PC-3 (cell line): ENCODE results near the gene CTXN2. TPM values are rescaled to one million over a fixed set of nuclear protein-coding genes. Genes with fewer than 3 reads are reported as not detected.

Experiments used
- ATAC-seq: fragments of 200-7000 bp; cut with Tn5 transposase; 2 replicates; pipeline ENCODE4 v1.9.1; 2020; ENCODE audit warnings: mild to moderate bottlenecking, moderate library complexity
- BruUV-seq: library from RNA; stranded (reverse); fragments of 400-500 nt; replicated peaks from 2 replicates; lab custom pipeline; 2021; lab: Mats Ljungman, UMichigan
- CTCF ChIA-PET: fragments of 300-600 bp; sonication (Branson Sonifier 250); formaldehyde crosslinking; loops from one replicate; lab custom pipeline; 2022; ENCODE audit warnings: antibody characterized with exemption; lab: Charles Lee
- POLR2A ChIA-PET: fragments of 300-600 bp; sonication (Branson Sonifier 250); formaldehyde crosslinking; loops from one replicate; lab custom pipeline; 2022; ENCODE audit warnings: antibody characterized with exemption; ENCODE audit not compliant: unreplicated experiment; lab: Charles Lee
- DNase-seq: peaks from one replicate; pipeline ENCODE4 v3.0.0-alpha.2; 2015
- H2AFZ ChIP-seq: fragments of 300-600 bp; sonication (generic); 2 replicates; pipeline ENCODE4 v1.6.0; 2016; ENCODE audit warnings: antibody characterized with exemption, low read length
- H3F3A ChIP-seq: fragments of 300-600 bp; sonication (generic); one replicate; pipeline ENCODE4 v1.6.0; 2017; ENCODE audit warnings: antibody characterized with exemption, low read length, control low read depth, mild to moderate bottlenecking; ENCODE audit not compliant: unreplicated experiment
- H3K27ac ChIP-seq: fragments of 300-600 bp; sonication (generic); 2 replicates; pipeline ENCODE4 v1.5.1; 2016; ENCODE audit warnings: mild to moderate bottlenecking, low read length
- H3K27me3 ChIP-seq: fragments of 300-600 bp; sonication (generic); 2 replicates; pipeline ENCODE4 v1.6.1; 2016; ENCODE audit warnings: low read length, mixed read lengths
- H3K36me3 ChIP-seq: fragments of 300-600 bp; sonication (generic); 2 replicates; pipeline ENCODE4 v1.6.1; 2016; ENCODE audit warnings: low read depth, mixed run types, low read length, mixed read lengths
- H3K4me1 ChIP-seq: fragments of 300-600 bp; sonication (generic); 2 replicates; pipeline ENCODE4 v1.5.1; 2016; ENCODE audit warnings: low read length; ENCODE audit not compliant: insufficient read depth
- H3K4me2 ChIP-seq: fragments of 300-600 bp; sonication (generic); 2 replicates; pipeline ENCODE4 v1.6.0; 2016; ENCODE audit warnings: low read length
- H3K4me3 ChIP-seq: fragments of 300-600 bp; sonication (generic); 2 replicates; pipeline ENCODE4 v1.5.1; 2016; ENCODE audit warnings: mild to moderate bottlenecking, low read length, mixed read lengths
- H3K79me2 ChIP-seq: fragments of 300-600 bp; sonication (generic); 2 replicates; pipeline ENCODE4 v1.6.1; 2017; ENCODE audit warnings: low read length, mixed read lengths
- H3K9ac ChIP-seq: fragments of 300-600 bp; sonication (generic); 2 replicates; pipeline ENCODE4 v1.6.0; 2016; ENCODE audit warnings: mild to moderate bottlenecking, low read length
- H3K9me2 ChIP-seq: fragments of 300-600 bp; sonication (generic); replicated peaks from 2 replicates; pipeline ENCODE4 v1.6.1; 2016; ENCODE audit warnings: mixed run types, low read length, mixed read lengths
- H3K9me3 ChIP-seq: fragments of 300-600 bp; sonication (generic); 2 replicates; pipeline ENCODE4 v1.6.1; 2016; ENCODE audit warnings: low read length, mixed read lengths
- H4K20me1 ChIP-seq: fragments of 300-600 bp; sonication (generic); 2 replicates; pipeline ENCODE4 v1.6.1; 2016; ENCODE audit warnings: low read length, mixed read lengths
- EZH2 ChIP-seq: fragments of 300-600 bp; sonication (generic); IDR thresholded peaks from one replicate; pipeline ENCODE4 v1.6.1; 2017; ENCODE audit warnings: antibody characterized with exemption, mild to moderate bottlenecking, low read length; ENCODE audit not compliant: unreplicated experiment
- EZH2phosphoT487 ChIP-seq: fragments of 300-600 bp; sonication (generic); IDR thresholded peaks from 2 replicates; pipeline ENCODE4 v1.6.1; 2018; ENCODE audit warnings: mild to moderate bottlenecking, antibody characterized with exemption, low read length, borderline replicate concordance
- intact Hi-C: fragments of 100-400 bp; cut with micrococcal nuclease; formaldehyde crosslinking; loops from 2 replicates; pipeline ENCODE4 v1.9.0; 2023
- total RNA-seq: library from RNA; depleted of rRNA; stranded (reverse); fragments of >200 nt; gene quantifications from 2 replicates; pipeline ENCODE4 v1.2.3, GENCODE V29; 2014
- TF ChIP-seq, protein P1 (sequence below): fragments of 300-600 bp; sonication (generic); conservative IDR thresholded peaks from 2 replicates; pipeline ENCODE4 v1.5.1; 2017; ENCODE audit warnings: antibody characterized with exemption, low read depth, mild to moderate bottlenecking, low read length

CTXN2 gene
- total RNA-seq, 1 experiment from 2014 or later: not detected

DNA sequence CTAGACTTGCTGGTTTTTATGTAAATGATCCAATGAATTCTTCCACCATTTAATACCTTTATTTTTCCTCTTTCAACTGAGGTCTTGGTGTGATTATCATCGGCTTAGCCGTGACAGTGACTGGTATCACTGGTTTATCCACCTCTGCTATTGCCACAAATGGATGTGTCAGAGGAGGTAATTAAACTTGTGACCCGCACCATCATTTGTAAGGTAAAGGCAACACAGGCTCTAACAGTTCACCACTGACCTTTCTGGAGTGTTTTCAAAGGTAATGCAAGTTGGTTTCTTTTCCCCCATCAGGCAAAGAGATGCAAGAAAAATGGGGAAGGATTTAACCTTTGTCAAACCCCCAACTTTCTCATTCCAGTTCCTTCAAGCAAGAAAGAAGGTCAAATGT, 34.3 kb downstream of the CTXN2 start:
- H3K9me2 ChIP-seq: no peaks in the 10 kb centered on the region
- POLR2A ChIA-PET: no interaction called here
- peak; percentile 37 for DNase-seq

DNA sequence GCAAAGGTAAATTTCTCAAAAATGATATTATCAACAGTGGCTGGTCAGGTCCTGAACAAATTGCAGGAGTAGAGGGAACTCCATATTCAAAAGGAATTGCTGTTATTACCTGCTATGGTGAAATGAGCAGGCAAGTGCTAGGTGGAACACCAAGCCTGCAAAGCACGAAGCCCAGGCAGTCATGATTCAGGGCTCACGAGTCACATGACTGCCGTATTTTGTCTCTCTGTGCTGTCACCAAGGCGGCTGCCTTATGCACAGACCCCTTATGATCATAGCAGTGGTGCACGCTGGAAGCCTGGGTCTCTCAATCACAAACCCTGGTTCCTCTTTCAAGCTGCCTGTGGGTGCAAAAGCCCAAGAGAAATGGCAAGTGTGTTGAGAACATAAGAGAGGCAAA, 39.0 kb downstream of the CTXN2 start:
- Histone ChIP-seq H3K36me3 (no peaks in the 10 kb centered on the region), H3K79me2 (no peaks in the 10 kb centered on the region), H3K27ac (no peak overlapping the region), H3K4me2 (no peak overlapping the region), H4K20me1 (no peaks in the 10 kb centered on the region), H3K9ac (no peak overlapping the region), H3K27me3 (peaks cover 9% of the 10 kb centered on the region), H3K4me1 (no peaks in the 10 kb centered on the region), H3K9me2 (no peaks in the 10 kb centered on the region), H2AFZ (no peak overlapping the region), H3F3A (no peaks in the 10 kb centered on the region), H3K9me3 (no peaks in the 10 kb centered on the region), H3K4me3 (no peak overlapping the region)
- CTCF ChIA-PET: no interaction called here
- BruUV-seq: no TSS peak
- POLR2A ChIA-PET: no interaction called here
- intact Hi-C loops: no loop called here
- ATAC-seq (no peak), DNase-seq (no peak)
- no peak for TF ChIP-seq EZH2phosphoT487
- TF ChIP-seq EZH2: no peak
- TF ChIP-seq, protein P1, sequence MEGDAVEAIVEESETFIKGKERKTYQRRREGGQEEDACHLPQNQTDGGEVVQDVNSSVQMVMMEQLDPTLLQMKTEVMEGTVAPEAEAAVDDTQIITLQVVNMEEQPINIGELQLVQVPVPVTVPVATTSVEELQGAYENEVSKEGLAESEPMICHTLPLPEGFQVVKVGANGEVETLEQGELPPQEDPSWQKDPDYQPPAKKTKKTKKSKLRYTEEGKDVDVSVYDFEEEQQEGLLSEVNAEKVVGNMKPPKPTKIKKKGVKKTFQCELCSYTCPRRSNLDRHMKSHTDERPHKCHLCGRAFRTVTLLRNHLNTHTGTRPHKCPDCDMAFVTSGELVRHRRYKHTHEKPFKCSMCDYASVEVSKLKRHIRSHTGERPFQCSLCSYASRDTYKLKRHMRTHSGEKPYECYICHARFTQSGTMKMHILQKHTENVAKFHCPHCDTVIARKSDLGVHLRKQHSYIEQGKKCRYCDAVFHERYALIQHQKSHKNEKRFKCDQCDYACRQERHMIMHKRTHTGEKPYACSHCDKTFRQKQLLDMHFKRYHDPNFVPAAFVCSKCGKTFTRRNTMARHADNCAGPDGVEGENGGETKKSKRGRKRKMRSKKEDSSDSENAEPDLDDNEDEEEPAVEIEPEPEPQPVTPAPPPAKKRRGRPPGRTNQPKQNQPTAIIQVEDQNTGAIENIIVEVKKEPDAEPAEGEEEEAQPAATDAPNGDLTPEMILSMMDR: no peak

More for the DNA sequence above, 34.3 kb downstream of the CTXN2 start:
- Histone ChIP-seq H4K20me1 (no peaks in the 10 kb centered on the region), H3K4me1 (no peaks in the 10 kb centered on the region), H3K79me2 (no peaks in the 10 kb centered on the region), H3K27ac (no peak overlapping the region), H3F3A (no peaks in the 10 kb centered on the region), H3K27me3 (peaks cover 23% of the 10 kb centered on the region), H2AFZ (no peak overlapping the region), H3K9me3 (no peaks in the 10 kb centered on the region), H3K4me3 (no peak overlapping the region), H3K4me2 (no peak overlapping the region), H3K9ac (no peak overlapping the region), H3K36me3 (no peaks in the 10 kb centered on the region)
- ATAC-seq: no peak
- no peak for TF ChIP-seq EZH2
- no peak for TF ChIP-seq EZH2phosphoT487
- TF ChIP-seq, protein P1: no peak
- CTCF ChIA-PET: no interaction called here
- BruUV-seq: no TSS peak
- intact Hi-C loops: no loop called here

DNA sequence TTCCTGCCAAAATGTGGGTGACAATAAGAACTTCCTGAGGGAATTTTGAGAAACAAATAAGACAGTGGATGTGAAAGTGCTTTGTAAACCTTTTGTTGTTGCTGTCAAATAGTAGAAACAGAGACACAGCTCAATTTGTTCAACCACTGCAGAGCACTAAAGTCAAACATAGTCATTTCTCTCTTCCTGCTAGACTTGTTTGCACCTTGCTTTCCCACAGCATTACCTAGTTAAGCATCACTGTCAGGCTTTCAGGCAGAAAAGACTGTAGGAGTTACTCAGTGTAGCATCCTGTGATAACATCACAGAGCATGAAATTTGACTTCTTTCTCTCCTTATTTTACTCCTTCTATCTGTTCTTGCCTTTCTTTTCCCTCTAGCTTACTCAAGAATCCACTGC, 41.8 kb downstream of the CTXN2 start:
- Histone ChIP-seq H3K4me1 (no peaks in the 10 kb centered on the region), H3K27ac (no peak overlapping the region), H3K36me3 (no peaks in the 10 kb centered on the region), H4K20me1 (no peaks in the 10 kb centered on the region), H3K4me2 (no peak overlapping the region), H3K9me2 (no peaks in the 10 kb centered on the region), H3F3A (no peaks in the 10 kb centered on the region), H3K4me3 (no peak overlapping the region), H3K9ac (no peak overlapping the region), H2AFZ (no peak overlapping the region), H3K79me2 (no peaks in the 10 kb centered on the region), H3K27me3 (peaks cover 9% of the 10 kb centered on the region; the same call in 1 of the 2 replicates), H3K9me3 (no peaks in the 10 kb centered on the region)
- POLR2A ChIA-PET: no interaction called here
- no TSS peak for BruUV-seq
- CTCF ChIA-PET: no interaction called here
- TF ChIP-seq EZH2phosphoT487 (no peak), EZH2 (no peak)
- TF ChIP-seq, protein P1: no peak
- intact Hi-C loops: no loop called here
- DNase-seq: no peak
- ATAC-seq: no peak
